Measurements from ENCODE around the gene ST7. TPM values are rescaled to one million over a fixed set of nuclear protein-coding genes. Genes with fewer than 3 reads are reported as not detected.

The ST7 gene
- total RNA-seq, 1 experiment from 2014 or later = 12.9 TPM

- Histone ChIP-seq H3K4me2 (ENCODE audit: insufficient read depth, insufficient read length, low read length) (no peak overlapping the region), H2BK120ac (ENCODE audit: low read depth, low read length, poor library complexity, severe bottlenecking) (no peak overlapping the region), H3K23ac (ENCODE audit: insufficient read length, low read depth, low read length) (no peak overlapping the region), H2BK20ac (ENCODE audit: low read depth, low read length, poor library complexity, severe bottlenecking) (no peak overlapping the region), H3K4ac (ENCODE audit: low read depth, low read length) (no peak overlapping the region), H3K27me3 (ENCODE audit: insufficient read depth, low read length) (no peaks in the 10 kb centered on the region), H3K9me3 (ENCODE audit: control insufficient read depth, low read depth, low read length) (no peaks in the 10 kb centered on the region), H3K9ac (ENCODE audit: extremely low read depth, insufficient read length, low read length) (no peak overlapping the region), H3K4me1 (ENCODE audit: insufficient read depth, low read length) (no peaks in the 10 kb centered on the region), H4K20me1 (ENCODE audit: control insufficient read depth, insufficient read depth, insufficient read length) (no peaks in the 10 kb centered on the region), H2AFZ (ENCODE audit: low read length) (no peak overlapping the region), H2BK15ac (ENCODE audit: low read depth, low read length) (no peak overlapping the region), H4K91ac (ENCODE audit: insufficient read length, low read depth, low read length) (no peak overlapping the region), H3K18ac (ENCODE audit: insufficient read length, low read depth, low read length) (no peak overlapping the region), H2BK5ac (ENCODE audit: insufficient read length, low read length) (no peak overlapping the region), H3K79me1 (ENCODE audit: insufficient read depth, low read depth, low read length, poor library complexity, severe bottlenecking) (no peaks in the 10 kb centered on the region), H3K23me2 (ENCODE audit: insufficient read length, low read depth, low read length, poor library complexity, severe bottlenecking) (no peaks in the 10 kb centered on the region), H3K56ac (ENCODE audit: insufficient read length, low read depth, low read length) (no peak overlapping the region), H3K79me2 (ENCODE audit: insufficient read depth, low read length) (no peaks in the 10 kb centered on the region), H4K8ac (replicated peaks; ENCODE audit: insufficient read length, low read depth, low read length) (no peak overlapping the region), H2AK5ac (ENCODE audit: insufficient read length, low read length) (no peak overlapping the region), H3T11ph (ENCODE audit: low read length) (no peak overlapping the region), H4K5ac (ENCODE audit: insufficient read length, low read depth, low read length) (no peak overlapping the region), H3K14ac (ENCODE audit: insufficient read depth, low read length) (no peak overlapping the region), H3K27ac (ENCODE audit: insufficient read length, low read depth, low read length) (no peak overlapping the region), H2BK12ac (ENCODE audit: insufficient read length, low read depth, low read length) (no peak overlapping the region)
- H3K4me3 Mint-ChIP-seq = no peak overlapping the region
- H3K27me3 Mint-ChIP-seq (ENCODE audit: low read depth) = no peaks in the 10 kb centered on the region
- peaks cover 7 to 9% of the 10 kb centered on the region in 2 experiments for H3K4me1 Mint-ChIP-seq
- no CpG with 5 or more reads among the region's 2 CpGs for WGBS (ENCODE audit: extremely low coverage, insufficient read length, low lambda C conversion rate)
- peaks cover 0 to 4% (median 0%) of the 10 kb centered on the region in 3 experiments; a peak in 2 of 7 replicates for H3K36me3 Mint-ChIP-seq (ENCODE audit: insufficient read depth in 1 of 3, low read depth in 3 of 3)
- H3K27ac Mint-ChIP-seq = no peak overlapping the region; a peak in 1 of 7 replicates
- no peaks in the 10 kb centered on the region for H3K9me3 Mint-ChIP-seq
- TF ChIP-seq, protein P1, sequence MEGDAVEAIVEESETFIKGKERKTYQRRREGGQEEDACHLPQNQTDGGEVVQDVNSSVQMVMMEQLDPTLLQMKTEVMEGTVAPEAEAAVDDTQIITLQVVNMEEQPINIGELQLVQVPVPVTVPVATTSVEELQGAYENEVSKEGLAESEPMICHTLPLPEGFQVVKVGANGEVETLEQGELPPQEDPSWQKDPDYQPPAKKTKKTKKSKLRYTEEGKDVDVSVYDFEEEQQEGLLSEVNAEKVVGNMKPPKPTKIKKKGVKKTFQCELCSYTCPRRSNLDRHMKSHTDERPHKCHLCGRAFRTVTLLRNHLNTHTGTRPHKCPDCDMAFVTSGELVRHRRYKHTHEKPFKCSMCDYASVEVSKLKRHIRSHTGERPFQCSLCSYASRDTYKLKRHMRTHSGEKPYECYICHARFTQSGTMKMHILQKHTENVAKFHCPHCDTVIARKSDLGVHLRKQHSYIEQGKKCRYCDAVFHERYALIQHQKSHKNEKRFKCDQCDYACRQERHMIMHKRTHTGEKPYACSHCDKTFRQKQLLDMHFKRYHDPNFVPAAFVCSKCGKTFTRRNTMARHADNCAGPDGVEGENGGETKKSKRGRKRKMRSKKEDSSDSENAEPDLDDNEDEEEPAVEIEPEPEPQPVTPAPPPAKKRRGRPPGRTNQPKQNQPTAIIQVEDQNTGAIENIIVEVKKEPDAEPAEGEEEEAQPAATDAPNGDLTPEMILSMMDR (conservative IDR thresholded peaks at IDR 0.05) = no peak
- no peak for DNase-seq
Measured at GRCh38 chr7:117205873-117206272, 252.6 kb downstream of the ST7 start.
